Stimulated activated CD4-positive, alpha-beta T cell treated with anti-CD3 and anti-CD28 coated beads, Interleukin-1b, Interleukin-23, amount 100 ng/mL, for 1 hour (primary cell): ENCODE results near the gene BAIAP2L2.
"Not testable (repeated sequence)": the region's sequence is repeated elsewhere in the genome, so short reads cannot be mapped to it uniquely, and the experiment has no call there.

Source experiments
- DNase-seq, 2 donors: peaks; one replicate each; pipeline ENCODE4 v3.0.0-alpha.2; 2020; ENCODE audit warnings: low read depth in 2 of 2

BAIAP2L2 gene

DNA sequence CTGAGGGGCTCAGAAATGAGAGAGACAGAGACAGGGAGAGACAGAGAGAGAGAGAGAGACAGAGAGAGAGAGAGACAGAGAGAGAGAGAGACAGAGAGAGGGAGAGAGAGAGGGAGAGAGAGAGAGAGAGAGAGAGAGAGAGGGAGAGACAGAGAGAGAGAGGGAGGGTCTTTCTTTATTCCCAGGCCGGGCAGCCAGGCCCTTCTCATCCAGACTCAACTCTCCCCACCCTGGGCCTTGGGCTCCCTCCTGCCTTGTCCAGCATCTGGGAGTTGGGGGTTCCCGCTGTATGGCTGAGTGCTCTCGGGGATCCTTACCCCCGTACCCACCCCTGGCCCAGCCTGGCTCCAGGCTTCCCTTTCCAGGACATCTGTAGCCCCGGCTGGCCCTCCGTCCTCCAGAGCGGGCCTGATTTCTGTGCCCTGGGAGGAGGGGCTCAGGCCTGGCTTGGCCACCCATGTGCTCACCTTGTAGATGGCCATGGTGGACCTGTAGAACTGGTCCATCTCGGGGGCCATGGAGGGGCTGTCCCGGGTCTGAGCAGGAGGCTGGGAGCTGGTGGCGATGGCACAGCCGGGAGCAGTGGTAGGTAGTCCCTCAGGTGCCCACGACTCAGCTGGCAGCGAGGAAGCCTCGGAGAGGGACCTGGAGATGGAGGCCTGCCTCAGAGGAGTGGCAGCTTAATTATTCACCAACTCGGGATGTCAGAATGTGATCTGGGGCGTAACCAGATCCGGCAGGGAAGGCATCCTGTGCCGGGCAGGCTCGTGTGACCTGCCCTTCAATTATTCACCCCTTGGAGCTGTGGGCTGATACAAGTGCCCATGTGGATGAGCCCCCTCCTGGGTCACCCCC lies at the start of gene BAIAP2L2:
BAIAP2L2 (minus strand) TSS at position 677 of the 855 bp plus-strand sequence; CDS start at position 518, 159 bp downstream.
- DNase-seq: no peak

DNA sequence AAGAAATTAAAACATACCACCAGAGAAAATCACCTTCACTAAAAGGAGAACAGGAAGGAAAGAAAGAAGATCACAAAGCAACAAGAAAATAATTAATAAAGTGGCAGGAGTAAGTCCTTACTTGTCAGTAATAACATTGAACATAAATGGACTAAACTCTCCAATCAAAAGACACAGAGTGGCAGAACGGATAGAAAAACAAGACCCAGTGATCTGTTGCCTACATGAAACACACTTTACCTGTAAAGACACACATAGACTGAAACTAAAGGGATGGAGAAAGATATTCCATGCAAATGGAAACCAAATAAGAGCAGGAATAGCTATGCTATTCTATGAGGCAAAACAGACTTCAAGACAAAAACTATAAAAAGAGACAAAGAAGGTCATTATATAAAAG lies 45.2 kb upstream of the BAIAP2L2 start:
- no peak for DNase-seq

DNA sequence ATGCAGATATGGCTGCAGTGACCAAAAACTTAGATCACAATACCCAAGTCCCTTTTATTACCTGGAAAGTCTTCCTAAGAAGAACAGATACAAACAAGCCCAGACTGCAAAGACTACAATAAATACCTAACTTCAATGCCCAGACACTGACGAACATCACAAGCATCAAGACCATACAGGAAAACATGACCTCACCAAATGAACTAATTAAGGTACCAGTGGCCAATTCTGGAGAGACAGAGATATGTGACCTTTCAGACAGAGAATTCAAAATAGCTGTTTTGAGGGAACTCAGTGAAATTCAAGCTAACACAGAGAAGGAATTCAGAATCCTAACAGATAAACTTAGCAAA lies 44.1 kb upstream of the BAIAP2L2 start:
- DNase-seq: not testable (repeated sequence)

DNA sequence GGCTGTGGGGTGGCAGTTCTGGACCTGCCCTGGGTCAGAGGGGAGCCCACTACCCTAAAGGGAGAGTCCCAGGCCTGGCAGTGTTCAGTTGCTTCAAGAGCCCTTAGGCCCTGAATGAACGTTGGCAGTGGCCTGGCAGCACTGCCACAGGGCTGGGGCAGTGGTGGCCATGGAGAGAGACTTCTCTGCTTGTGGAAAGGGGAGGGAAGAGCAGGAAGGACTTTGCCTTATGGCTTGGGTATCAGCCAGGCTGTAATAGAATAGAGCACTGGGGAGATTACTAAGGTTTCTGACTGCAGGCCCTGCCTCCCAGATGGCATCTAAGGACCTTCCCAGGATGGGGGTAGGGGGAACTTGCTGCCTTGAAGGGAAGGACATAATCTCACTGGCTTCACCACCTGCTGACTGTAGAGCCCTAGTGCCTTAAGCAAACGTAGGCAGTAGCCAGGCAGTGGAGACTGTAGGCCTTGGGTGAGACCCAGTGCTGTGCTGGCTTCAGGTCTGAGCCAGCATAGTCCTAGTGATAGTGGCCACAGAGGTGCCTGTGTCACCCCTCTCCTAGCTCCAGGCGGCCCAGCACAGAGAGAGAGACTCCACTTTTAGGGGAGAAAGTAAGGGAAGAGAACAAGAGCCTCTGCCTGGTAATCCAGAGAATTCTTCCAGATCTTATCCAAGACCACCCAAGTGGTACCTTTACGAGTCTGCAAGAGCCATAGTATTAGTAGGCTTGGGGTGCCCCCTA lies 43.5 kb upstream of the BAIAP2L2 start:
- DNase-seq: no peak

DNA sequence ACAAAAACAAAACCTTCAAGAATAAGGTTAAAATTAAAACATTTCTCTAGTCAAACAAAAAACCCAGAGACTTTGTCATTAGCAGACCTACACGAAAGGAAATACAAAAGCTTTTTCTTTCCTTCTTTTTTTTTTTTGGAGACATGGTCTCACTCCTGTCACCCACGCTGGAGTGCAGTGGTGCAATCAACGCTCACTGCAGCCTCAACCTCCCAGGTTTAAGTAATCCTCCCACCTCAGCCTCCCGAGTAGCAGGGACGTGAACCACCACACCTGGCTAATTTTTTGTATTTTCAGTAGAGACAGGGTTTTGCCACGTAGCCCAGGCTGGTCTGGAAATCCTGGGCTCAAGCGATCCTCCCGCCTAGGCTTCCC lies 40.6 kb upstream of the BAIAP2L2 start:
- DNase-seq: no peak

GRCh38 chr22:38148245-38148644 lies 37.8 kb upstream of the BAIAP2L2 start:
- no peak for DNase-seq

DNA sequence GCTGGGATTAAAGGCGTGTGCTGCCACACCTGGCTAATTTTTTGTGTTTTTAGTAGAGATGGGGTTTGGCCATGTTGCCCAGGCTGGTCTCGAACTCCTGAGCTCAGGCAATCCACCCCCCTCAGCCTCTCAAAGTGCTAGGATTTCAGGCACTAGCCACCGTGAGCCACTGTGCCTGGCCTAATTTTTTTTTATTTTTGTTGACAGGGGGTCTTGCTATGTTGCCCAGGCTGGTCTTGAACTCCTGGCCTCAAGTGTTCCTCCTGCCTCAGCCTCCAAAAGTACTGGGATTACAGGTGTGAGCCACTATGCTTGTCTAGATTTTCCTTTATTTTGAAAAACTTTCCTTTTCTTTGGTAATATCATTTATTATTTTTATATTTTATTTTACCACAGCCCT lies 35.7 kb upstream of the BAIAP2L2 start:
- DNase-seq: not testable (repeated sequence)

DNA sequence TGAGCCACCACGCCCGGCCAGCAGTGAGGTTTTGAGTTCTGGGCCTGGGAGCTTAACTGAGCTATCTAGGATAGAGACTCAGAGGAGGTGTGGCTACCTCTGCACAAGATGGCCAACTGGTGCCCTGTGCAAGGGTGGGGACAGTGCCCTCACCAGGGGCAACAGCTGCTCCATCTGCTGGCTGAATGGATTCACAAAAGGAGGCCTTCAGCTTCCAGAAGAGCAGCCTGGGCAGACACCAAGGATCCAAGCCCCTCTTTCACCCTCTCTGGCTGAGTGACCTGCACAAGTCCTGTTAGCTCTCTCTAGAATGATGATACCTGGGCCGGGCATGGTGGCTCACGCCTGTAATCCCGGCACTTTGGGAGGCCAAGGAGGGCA lies 33.5 kb upstream of the BAIAP2L2 start:
- DNase-seq: no peak

- no peak for DNase-seq
Measured at GRCh38 chr22:38142606-38143005, 32.1 kb upstream of the BAIAP2L2 start.

DNA sequence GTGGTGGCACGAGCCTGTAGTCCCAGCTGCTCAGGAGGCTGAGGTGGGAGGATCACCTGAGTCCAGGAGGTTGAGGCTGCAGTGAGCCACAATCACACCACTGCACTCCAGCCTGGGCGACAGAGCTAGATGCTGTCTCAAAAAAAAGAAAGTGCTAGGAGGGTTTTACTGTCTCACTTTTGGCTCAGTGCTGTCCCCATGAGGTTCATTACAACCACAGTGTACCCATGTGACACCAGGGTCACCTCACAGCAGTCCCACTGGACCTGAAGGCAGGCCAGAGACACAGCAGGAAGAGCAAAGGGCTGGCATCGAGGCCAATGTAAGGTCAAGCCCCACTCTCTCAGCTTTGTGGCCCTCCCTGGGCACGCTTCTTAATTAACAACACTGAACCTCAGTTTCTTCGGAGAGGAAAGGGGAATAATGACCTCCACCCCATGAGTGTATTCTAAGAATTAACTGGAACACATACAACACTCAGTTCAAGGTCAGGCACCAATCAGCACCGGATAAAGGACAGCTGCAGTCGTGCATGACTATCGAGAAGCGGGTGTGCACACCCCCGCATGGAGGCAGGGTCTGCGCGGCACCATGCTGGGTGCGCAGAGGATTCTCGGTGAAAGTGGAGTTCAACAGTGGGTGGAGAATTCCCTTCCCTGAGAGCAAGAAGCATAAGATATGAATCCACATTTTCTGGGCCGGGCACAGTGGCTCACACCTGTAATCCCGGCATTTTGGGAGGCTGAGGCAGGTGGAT lies 30.9 kb upstream of the BAIAP2L2 start:
- no peak for DNase-seq

DNA sequence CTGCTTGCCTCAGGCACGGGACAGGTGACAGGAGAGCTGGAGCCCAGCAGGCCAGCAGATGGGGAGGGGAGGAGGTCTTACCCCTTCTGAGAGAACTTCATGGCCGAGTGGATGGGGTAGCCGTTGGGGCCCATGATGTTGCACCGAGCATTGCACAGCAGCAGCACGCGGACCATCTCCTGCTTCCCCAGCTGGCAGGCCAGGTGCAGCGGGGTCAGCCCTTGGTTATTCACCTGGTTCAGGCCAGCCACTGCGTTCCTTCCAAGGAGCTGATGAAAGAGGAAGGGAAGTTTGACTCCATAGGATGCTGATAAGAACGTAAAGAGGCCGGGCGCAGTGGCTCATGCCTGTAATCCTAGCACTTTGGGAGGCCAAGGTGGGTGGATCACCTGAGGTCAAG lies 29.4 kb upstream of the BAIAP2L2 start:
- no peak for DNase-seq

DNA sequence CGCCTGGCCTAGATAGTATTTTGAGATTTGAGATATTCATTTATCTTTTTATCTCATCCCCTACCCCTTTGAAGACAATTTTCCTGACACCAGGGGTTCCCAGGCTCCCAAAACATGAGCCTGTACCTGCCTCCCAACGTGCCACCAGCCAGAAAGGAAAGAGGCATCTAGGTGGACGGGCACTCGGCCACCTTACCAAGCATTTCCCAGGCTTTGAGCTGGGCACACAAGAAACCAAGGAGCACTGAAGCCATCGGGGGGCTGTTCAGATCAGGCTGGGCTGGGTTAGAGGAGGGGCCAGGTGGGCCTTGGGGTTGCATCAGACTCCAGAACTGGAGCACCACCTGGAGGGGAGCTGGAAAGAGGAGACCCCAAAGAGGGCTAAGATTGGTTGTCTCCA lies 28.5 kb upstream of the BAIAP2L2 start:
- no peak for DNase-seq

DNA sequence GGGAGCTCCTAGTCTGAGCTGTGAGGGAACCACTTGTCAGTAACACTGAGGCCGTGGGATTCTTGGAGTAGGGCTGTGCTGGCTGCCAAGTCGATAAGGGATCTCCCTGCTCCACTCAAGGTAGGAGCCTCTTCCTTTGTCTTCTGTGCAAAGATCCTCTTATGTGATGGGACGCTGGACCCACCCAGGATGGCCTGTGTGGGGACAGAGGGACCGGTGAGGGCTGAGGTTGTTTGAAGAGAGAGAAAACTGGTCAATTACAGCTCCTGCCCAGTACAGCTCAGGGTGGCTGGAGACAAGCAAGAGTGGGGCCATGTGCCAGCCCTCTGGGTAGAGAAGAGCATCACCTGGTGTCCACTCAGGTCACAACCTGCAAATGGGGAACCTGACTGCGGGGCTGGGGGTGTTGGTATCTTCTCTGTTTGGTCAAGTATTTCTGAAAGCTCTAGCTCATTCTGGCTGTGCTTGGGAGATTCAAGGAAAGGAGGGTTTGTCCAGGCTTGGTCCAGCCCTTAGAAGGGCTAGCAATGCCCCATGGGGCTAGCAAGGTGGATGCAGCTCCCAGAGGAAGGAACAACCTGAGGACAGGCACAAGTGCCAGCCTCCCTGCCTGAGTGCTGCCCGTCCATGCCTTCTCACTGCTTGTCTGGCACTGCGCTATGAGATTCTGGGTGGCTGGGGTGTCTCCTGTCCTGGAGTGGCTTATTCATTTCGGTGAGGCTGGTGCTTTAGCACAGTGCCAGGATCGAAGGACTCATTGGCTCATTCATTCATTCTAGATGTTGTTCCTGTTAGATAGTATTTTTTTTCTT lies 27.6 kb upstream of the BAIAP2L2 start:
- no peak for DNase-seq

DNA sequence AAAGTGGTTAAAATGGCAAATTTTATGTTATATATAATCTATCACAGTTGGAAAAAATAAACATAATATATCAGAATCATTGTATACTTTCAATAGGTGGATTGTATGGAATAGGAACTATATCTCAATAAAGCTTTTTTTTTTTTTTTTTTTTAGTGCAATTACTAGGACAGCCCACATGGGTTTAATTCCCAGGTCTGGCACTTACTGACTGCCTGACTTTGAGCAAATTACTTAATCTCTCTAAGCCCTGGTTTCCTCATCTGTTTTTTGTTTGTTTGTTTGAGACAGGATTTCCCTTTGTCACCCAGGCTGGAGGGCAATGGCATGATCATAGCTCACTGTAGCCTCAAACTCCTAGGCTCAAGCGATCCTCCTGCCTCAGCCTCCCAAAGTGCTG lies 26.1 kb upstream of the BAIAP2L2 start:
- no peak for DNase-seq

GRCh38 chr22:38135133-38135706 lies 24.7 kb upstream of the BAIAP2L2 start:
- DNase-seq: no peak

- DNase-seq: no peak
Measured at GRCh38 chr22:38133331-38133730, 22.8 kb upstream of the BAIAP2L2 start.

GRCh38 chr22:38132794-38133193 lies 22.3 kb upstream of the BAIAP2L2 start:
- no peak for DNase-seq

- DNase-seq: no peak
Measured at GRCh38 chr22:38132136-38132535, 21.7 kb upstream of the BAIAP2L2 start.

- DNase-seq: no peak
Measured at GRCh38 chr22:38131399-38131798, 20.9 kb upstream of the BAIAP2L2 start.

GRCh38 chr22:38129856-38130255 lies 19.4 kb upstream of the BAIAP2L2 start:
- no peak for DNase-seq

- no peak for DNase-seq
Measured at GRCh38 chr22:38129021-38129420, 18.5 kb upstream of the BAIAP2L2 start.
